Measurements from ENCODE around the gene SPIRE1.

DNA sequence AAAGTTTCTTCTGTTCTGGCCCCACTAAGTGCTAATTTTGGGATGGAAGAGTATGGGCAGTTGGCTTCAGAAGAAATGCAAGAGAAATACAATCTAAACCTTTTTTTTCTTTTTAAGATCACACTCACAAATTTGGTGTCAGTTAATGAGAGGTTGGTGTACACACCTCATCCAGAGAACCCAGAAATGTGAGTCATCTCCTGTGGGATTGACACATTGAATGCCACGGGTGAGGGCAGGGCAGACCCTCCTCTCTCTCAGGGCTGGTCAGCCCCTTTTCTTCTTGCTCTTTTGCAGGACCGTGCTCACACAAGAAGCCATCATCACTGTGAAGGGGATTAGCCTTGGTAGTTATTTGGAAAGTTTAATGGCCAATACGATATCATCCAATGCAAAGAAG, 231.0 kb downstream of the SPIRE1 start:
- TF ChIP-seq POLR2A (IDR thresholded peaks at IDR 0.05; ENCODE audit: low read length), result no peak
- TF ChIP-seq GATA1 (IDR thresholded peaks at IDR 0.05; ENCODE audit: low read depth, low read length), result no peak

Data from erythroblast (primary cell).